Panc1 (cell line): ENCODE data around the gene MLANA. TPM values are rescaled to one million over a fixed set of nuclear protein-coding genes. Genes with fewer than 3 reads are reported as not detected.

Experiments used
- ATAC-seq: fragments of 200-7000 bp; cut with Tn5 transposase; 2 replicates; pipeline ENCODE4 v1.9.1; 2020; ENCODE audit warnings: mild to moderate bottlenecking, moderate library complexity
- BruUV-seq: library from RNA; stranded (reverse); fragments of 400-500 nt; replicated peaks from 2 replicates; lab custom pipeline; 2021; lab: Mats Ljungman, UMichigan
- CTCF ChIA-PET: fragments of 300-600 bp; sonication (Branson Sonifier 250); formaldehyde crosslinking; loops from one replicate; lab custom pipeline; 2022; ENCODE audit warnings: antibody characterized with exemption; lab: Charles Lee
- POLR2A ChIA-PET: fragments of 300-600 bp; sonication (Branson Sonifier 250); formaldehyde crosslinking; loops from one replicate; lab custom pipeline; 2022; ENCODE audit warnings: antibody characterized with exemption; lab: Charles Lee
- DNase-seq: peaks from one replicate; pipeline ENCODE4 v3.0.0-alpha.2; 2010; ENCODE audit warnings: low read depth, low spot score
- H3K27ac ChIP-seq: 2 replicates; pipeline ENCODE4 v1.5.1; 2011; ENCODE audit warnings: mild to moderate bottlenecking, low read length, inconsistent platforms
- H3K27me3 ChIP-seq: fragments of 200-500 bp; sonication (Bioruptor generic); 2 replicates; pipeline ENCODE4 v1.6.0; 2014; ENCODE audit warnings: low read length, inconsistent platforms; ENCODE audit not compliant: control insufficient read depth, insufficient read depth
- H3K36me3 ChIP-seq: fragments of 200-500 bp; sonication (Bioruptor generic); 2 replicates; pipeline ENCODE4 v1.5.1; 2014; ENCODE audit warnings: inconsistent platforms, mild to moderate bottlenecking, low read length, moderate library complexity; ENCODE audit not compliant: control insufficient read depth, insufficient read depth
- H3K4me1 ChIP-seq: 2 replicates; pipeline ENCODE4 v1.5.1; 2011; ENCODE audit warnings: inconsistent platforms, mild to moderate bottlenecking, low read length, moderate library complexity; ENCODE audit not compliant: control insufficient read depth, insufficient read depth
- H3K4me3 ChIP-seq, 2 experiments: 2 replicates each; pipeline ENCODE4 v1.5.1; 2011 to 2012; ENCODE audit warnings: low read depth in 2 of 2, low read length in 2 of 2, mild to moderate bottlenecking in 2 of 2, inconsistent platforms in 1 of 2, moderate library complexity in 1 of 2
- H3K9me3 ChIP-seq: fragments of 200-500 bp; sonication (Bioruptor generic); 2 replicates; pipeline ENCODE4 v1.5.1; 2014; ENCODE audit warnings: low read depth, mild to moderate bottlenecking, inconsistent platforms, low read length, moderate library complexity; ENCODE audit not compliant: control insufficient read depth, insufficient read depth
- POLR2AphosphoS5 ChIP-seq: IDR thresholded peaks from 2 replicates; pipeline ENCODE4 v1.6.1; 2012; ENCODE audit warnings: mild to moderate bottlenecking, low read depth, low read length, moderate library complexity
- SIN3A ChIP-seq: IDR thresholded peaks from 2 replicates; pipeline ENCODE4 v1.6.1; 2012; ENCODE audit warnings: low read depth, mild to moderate bottlenecking, low read length, moderate library complexity, borderline replicate concordance; ENCODE audit not compliant: insufficient read depth
- TCF7L2 ChIP-seq: IDR thresholded peaks from 2 replicates; pipeline ENCODE4 v1.6.1; 2011; ENCODE audit warnings: mild to moderate bottlenecking, low read depth, low read length, inconsistent platforms
- in situ Hi-C: cut with HindIII; loops from 2 replicates; pipeline ENCODE4 v1.10.0; 2016; ENCODE audit warnings: low sequenced_read_pairs, low pct_unique_long_range_greater_than_20kb
- intact Hi-C: fragments of 100-400 bp; cut with micrococcal nuclease; formaldehyde crosslinking; loops from one replicate; pipeline ENCODE4 v1.10.0; 2022; ENCODE audit not compliant: unreplicated experiment
- total RNA-seq: library from RNA; stranded (reverse); gene quantifications from one replicate; pipeline ENCODE4 v1.2.1, GENCODE V29; 2021; ENCODE audit not compliant: unreplicated experiment
- TF ChIP-seq, protein P1 (sequence below), 2 experiments: IDR thresholded peaks; 2 replicates each; pipeline ENCODE4 v1.6.1; 2011 to 2012; ENCODE audit warnings: low read depth in 2 of 2, control low read depth in 1 of 2, low read length in 1 of 2, mild to moderate bottlenecking in 1 of 2, moderate library complexity in 1 of 2; ENCODE audit not compliant: insufficient read depth in 1 of 2
- TF ChIP-seq, protein P2 (sequence below): fragments of 450-650 bp; IDR thresholded peaks from 2 replicates; pipeline ENCODE4 v1.5.1; 2017; ENCODE audit warnings: mild to moderate bottlenecking

The MLANA gene
- total RNA-seq, 1 experiment from 2014 or later = not detected

DNA sequence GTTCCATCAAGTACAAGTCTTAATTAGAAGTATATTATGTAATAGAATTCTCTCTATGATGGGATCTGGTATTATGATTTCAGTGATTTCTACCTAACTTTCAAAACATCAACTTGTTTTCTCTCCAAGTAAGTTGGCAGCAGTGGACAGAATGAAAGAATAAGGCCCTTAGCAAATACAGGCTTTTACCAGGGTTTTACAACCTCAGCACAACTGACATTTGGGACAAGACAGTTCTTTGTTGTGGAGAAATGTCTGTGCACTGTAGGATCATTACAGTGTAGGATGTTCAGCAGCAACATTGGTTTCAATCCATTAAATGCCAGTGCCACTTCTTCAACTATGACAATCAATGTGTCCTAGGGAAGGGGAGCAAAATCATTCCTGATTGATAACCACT lies 48.8 kb downstream of the MLANA start:
- CTCF ChIA-PET = no interaction called here
- Histone ChIP-seq H3K27ac (no peak overlapping the region), H3K4me3 (no peak overlapping the region), H3K27me3 (no peaks in the 10 kb centered on the region), H3K9me3 (no peaks in the 10 kb centered on the region), H3K36me3 (no peaks in the 10 kb centered on the region; the same call in 1 of the 2 replicates), H3K4me1 (no peaks in the 10 kb centered on the region)
- no TSS peak for BruUV-seq
- POLR2A ChIA-PET = no interaction called here
- no peak for DNase-seq
- intact Hi-C loops (no loop called here), in situ Hi-C loops (no loop called here)
- TF ChIP-seq POLR2AphosphoS5 (no peak), SIN3A (no peak), TCF7L2 (no peak)
- TF ChIP-seq, protein P1, sequence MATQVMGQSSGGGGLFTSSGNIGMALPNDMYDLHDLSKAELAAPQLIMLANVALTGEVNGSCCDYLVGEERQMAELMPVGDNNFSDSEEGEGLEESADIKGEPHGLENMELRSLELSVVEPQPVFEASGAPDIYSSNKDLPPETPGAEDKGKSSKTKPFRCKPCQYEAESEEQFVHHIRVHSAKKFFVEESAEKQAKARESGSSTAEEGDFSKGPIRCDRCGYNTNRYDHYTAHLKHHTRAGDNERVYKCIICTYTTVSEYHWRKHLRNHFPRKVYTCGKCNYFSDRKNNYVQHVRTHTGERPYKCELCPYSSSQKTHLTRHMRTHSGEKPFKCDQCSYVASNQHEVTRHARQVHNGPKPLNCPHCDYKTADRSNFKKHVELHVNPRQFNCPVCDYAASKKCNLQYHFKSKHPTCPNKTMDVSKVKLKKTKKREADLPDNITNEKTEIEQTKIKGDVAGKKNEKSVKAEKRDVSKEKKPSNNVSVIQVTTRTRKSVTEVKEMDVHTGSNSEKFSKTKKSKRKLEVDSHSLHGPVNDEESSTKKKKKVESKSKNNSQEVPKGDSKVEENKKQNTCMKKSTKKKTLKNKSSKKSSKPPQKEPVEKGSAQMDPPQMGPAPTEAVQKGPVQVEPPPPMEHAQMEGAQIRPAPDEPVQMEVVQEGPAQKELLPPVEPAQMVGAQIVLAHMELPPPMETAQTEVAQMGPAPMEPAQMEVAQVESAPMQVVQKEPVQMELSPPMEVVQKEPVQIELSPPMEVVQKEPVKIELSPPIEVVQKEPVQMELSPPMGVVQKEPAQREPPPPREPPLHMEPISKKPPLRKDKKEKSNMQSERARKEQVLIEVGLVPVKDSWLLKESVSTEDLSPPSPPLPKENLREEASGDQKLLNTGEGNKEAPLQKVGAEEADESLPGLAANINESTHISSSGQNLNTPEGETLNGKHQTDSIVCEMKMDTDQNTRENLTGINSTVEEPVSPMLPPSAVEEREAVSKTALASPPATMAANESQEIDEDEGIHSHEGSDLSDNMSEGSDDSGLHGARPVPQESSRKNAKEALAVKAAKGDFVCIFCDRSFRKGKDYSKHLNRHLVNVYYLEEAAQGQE (IDR thresholded peaks at IDR 0.05; ENCODE audit: insufficient read depth in 1 of 2, low read depth in 2 of 2, low read length in 1 of 2) = no peak
- TF ChIP-seq, protein P2, sequence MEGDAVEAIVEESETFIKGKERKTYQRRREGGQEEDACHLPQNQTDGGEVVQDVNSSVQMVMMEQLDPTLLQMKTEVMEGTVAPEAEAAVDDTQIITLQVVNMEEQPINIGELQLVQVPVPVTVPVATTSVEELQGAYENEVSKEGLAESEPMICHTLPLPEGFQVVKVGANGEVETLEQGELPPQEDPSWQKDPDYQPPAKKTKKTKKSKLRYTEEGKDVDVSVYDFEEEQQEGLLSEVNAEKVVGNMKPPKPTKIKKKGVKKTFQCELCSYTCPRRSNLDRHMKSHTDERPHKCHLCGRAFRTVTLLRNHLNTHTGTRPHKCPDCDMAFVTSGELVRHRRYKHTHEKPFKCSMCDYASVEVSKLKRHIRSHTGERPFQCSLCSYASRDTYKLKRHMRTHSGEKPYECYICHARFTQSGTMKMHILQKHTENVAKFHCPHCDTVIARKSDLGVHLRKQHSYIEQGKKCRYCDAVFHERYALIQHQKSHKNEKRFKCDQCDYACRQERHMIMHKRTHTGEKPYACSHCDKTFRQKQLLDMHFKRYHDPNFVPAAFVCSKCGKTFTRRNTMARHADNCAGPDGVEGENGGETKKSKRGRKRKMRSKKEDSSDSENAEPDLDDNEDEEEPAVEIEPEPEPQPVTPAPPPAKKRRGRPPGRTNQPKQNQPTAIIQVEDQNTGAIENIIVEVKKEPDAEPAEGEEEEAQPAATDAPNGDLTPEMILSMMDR = no peak
- no peak for ATAC-seq

DNA sequence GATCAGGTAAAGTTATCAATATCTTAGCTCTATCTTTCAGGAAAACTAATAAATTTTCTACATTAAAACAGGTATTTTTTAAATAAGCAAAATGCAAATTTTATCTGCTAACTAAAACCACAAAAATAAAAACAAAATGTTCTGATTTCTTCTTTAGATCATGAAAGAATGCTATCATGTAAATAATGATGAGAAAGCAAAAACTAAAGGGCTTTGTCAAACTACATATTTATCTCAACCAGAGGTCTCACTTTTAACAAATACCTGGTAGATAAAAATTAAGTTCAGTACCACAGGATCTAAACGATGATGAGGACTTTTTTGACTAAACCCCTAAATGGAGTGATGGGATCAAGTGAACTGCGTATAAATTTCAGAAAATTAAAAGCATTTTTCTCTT lies 50.5 kb downstream of the MLANA start:
- Histone ChIP-seq H3K36me3 (no peaks in the 10 kb centered on the region; the same call in 1 of the 2 replicates), H3K9me3 (no peaks in the 10 kb centered on the region), H3K27ac (no peak overlapping the region), H3K4me1 (no peaks in the 10 kb centered on the region), H3K4me3 (no peak overlapping the region), H3K27me3 (no peaks in the 10 kb centered on the region)
- ChIA-PET CTCF (no interaction called here), POLR2A (no interaction called here)
- intact Hi-C loops (no loop called here), in situ Hi-C loops (no loop called here)
- no TSS peak for BruUV-seq
- TF ChIP-seq SIN3A = no peak
- TF ChIP-seq, protein P2 = no peak
- TF ChIP-seq TCF7L2 = no peak
- no peak for TF ChIP-seq POLR2AphosphoS5
- TF ChIP-seq, protein P1 (IDR thresholded peaks at IDR 0.05; ENCODE audit: insufficient read depth in 1 of 2, low read depth in 2 of 2, low read length in 1 of 2) = no peak
- DNase-seq (no peak), ATAC-seq (no peak)
